ENCODE results near the gene MKLN1.
"Not testable (repeated sequence)": the region's sequence is repeated elsewhere in the genome, so short reads cannot be mapped to it uniquely, and the experiment has no call there.

The MKLN1 gene

DNA sequence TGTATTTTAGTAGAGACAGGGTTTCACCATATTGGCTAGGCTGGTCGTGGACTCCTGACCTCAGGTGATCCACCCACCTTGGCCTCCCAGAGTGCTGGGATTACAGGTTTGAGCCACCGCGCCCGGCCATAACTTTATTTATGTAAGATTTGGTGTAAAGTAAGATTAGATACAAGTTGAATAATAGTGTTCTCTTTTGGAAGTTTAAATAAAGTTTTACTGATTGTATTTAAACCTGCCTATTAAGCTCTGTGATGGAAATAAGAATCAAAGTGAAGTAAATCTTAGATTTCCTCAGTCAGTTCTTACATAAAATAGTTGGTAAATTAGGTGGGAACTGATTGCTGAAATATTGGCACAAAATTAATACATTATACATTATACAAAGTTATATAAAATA, 86.0 kb downstream of the MKLN1 start:
- TF ChIP-seq, protein P1, sequence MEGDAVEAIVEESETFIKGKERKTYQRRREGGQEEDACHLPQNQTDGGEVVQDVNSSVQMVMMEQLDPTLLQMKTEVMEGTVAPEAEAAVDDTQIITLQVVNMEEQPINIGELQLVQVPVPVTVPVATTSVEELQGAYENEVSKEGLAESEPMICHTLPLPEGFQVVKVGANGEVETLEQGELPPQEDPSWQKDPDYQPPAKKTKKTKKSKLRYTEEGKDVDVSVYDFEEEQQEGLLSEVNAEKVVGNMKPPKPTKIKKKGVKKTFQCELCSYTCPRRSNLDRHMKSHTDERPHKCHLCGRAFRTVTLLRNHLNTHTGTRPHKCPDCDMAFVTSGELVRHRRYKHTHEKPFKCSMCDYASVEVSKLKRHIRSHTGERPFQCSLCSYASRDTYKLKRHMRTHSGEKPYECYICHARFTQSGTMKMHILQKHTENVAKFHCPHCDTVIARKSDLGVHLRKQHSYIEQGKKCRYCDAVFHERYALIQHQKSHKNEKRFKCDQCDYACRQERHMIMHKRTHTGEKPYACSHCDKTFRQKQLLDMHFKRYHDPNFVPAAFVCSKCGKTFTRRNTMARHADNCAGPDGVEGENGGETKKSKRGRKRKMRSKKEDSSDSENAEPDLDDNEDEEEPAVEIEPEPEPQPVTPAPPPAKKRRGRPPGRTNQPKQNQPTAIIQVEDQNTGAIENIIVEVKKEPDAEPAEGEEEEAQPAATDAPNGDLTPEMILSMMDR (IDR thresholded peaks at IDR 0.05; ENCODE audit: insufficient read depth, missing control alignments) = no peak
- no peak for DNase-seq (ENCODE audit: insufficient read length, low spot score)
- FAIRE-seq = no peak

DNA sequence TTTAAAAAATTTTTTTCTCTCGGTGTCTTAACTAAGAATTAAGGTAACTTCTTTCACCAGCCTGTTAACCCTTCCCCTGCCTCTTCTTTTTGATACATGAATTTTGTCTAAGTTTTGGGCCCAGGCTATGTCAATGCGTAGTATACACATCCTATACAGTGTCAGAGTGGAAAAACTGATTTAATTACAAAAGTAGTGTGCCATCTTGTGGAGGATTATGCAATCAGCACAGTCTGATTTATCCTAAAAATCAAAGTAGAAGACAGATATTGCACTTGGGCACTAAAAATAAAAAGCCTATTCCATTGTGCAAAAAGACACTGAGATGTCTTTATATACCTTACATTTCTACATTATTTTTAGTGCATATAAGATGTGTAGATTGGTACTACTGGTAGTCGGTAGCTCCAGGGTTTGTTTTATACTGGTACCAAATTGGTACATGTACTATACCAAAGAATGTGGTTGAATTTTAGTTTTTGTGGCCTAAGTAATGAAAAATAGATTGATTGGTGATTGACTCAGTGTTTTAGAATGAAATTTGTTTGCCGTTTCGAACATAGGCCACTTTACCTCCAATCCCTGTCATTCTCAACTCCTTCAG, 96.6 kb downstream of the MKLN1 start:
- peak; percentile 46 for FAIRE-seq
- TF ChIP-seq, protein P1 (IDR thresholded peaks at IDR 0.05; ENCODE audit: insufficient read depth, missing control alignments) = peak; percentile 73
- no peak for DNase-seq (ENCODE audit: insufficient read length, low spot score)

DNA sequence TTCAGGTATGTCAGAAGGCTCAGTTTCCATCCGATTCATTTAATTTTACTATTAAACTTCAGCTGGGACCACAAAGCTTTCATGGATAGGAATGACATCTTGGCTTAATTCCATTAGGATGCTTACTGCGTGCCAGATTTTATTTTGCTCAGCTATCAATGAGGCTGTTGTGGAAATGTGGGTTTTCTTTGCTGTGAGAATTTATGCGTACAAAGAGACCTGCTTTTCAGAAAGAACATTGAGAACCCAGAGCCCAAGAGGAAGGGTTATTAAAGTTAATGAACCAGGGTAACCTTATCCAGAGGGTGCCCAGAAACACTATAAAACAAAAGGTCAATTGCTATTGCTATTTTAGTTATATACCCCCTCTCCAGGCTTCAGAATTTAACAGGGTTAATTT, 98.3 kb downstream of the MKLN1 start:
- FAIRE-seq = no peak
- TF ChIP-seq, protein P1 (IDR thresholded peaks at IDR 0.05; ENCODE audit: insufficient read depth, missing control alignments) = no peak
- DNase-seq (ENCODE audit: insufficient read length, low spot score) = no peak

DNA sequence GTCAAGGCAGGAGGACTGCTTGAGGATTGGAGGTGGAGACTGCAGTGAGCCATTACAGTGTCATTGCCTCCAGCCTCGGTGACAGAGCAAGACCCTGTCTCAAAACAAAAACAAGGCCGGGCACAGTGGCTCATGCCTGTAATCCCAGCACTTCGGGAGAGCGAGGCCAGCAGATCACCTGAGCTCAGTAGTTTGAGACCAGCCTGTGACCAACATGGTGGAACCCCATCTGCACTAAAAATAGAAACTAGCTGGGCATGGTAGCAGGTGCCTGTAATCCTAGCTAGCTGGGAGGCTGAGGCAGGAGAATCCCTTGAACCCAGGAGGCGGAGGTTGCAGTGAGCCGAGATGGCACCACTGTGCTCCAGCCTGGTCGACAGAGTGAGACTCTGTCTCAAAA, 103.2 kb downstream of the MKLN1 start:
- DNase-seq (ENCODE audit: insufficient read length, low spot score); FAIRE-seq: not testable (repeated sequence)

DNA sequence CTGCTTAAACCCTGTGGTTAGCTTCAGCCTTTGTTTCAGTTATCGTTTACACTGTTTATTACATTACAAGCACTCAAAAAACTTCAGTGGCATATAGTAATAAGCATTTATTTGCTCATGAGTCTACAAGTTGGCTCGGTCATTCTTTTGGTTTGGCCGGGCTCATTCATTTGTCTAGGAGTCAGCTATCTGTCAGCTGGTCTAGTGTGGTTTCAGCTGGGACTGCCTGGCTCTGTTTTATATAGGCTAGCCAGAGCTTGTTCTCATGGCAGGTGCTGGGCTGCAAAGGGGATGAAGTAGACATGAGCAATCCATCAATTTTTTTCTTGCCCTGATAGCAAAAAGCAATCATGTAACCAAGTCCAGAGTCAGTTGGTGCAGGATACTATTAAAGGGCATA, 103.6 kb downstream of the MKLN1 start:
- TF ChIP-seq, protein P1 (IDR thresholded peaks at IDR 0.05; ENCODE audit: insufficient read depth, missing control alignments) = no peak
- DNase-seq (ENCODE audit: insufficient read length, low spot score) = no peak
- no peak for FAIRE-seq

DNA sequence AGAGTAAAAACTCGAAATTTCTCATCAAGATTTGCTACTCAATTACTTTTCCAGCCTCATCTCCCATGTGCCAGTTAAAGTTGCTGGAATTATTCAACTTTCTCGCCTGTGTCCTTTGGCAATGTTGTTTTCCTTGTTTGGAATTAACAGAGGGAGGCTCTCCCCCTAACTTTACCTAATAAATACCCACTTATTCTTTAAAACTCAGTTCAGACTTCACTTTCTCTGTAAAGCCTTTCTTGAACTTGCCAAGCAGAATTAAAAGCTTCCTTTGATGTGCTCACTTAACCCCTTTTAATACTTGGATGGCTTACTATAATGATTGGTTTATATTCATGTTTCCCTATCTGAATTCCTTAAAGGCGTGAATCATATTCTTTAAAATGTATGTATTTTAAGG, 104.1 kb downstream of the MKLN1 start:
- no peak for DNase-seq (ENCODE audit: insufficient read length, low spot score)
- TF ChIP-seq, protein P1 (IDR thresholded peaks at IDR 0.05; ENCODE audit: insufficient read depth, missing control alignments) = no peak
- no peak for FAIRE-seq

DNA sequence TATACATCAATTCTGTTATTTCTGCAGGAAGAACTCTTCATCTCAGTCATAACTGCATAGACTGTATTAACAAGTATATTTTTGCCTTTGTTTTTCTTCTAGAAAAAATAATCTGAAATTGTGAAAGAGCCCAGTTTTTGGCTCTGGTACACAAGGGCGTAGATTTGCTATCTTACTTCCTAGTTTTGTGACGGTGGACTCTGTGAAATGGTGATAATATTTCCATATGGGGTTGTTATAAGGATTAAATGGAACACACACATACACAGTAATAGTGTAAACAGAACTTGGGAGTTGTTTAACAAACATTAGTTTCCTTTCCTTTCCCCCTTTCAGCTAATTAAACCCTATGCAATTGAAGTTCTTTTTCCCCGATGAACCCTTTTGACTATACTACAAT, 108.7 kb downstream of the MKLN1 start:
- no peak for FAIRE-seq
- TF ChIP-seq, protein P1 (IDR thresholded peaks at IDR 0.05; ENCODE audit: insufficient read depth, missing control alignments) = no peak
- no peak for DNase-seq (ENCODE audit: insufficient read length, low spot score)

DNA sequence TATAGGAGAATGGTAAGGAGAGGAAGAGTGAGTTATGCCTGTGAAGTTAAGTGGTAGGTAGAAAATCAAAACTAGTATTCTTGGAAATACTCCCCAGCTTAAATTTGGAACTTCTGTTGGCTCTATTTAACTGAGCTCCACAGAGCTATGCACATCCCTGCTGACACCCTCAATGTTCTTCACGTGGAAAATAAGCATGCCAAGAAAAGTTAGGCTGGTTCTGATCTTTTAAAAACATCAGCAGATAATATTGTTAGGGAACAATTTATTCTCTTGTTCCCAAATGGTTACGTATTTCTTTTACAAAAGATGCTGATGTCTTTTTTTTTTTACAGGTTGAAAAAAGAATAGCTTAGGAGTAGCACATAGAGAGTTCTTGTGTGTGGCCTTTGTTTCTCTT, 111.3 kb downstream of the MKLN1 start:
- no peak for FAIRE-seq

More for the DNA sequence above, 111.3 kb downstream of the MKLN1 start:
- no peak for DNase-seq (ENCODE audit: insufficient read length, low spot score)
- TF ChIP-seq, protein P1 (IDR thresholded peaks at IDR 0.05; ENCODE audit: insufficient read depth, missing control alignments) = no peak

All from D721Med (cell line).